Stomach (tissue), 4 donors: Measurements from ENCODE around the gene PRAMEF13.
"Not testable (repeated sequence)": the region's sequence is repeated elsewhere in the genome, so short reads cannot be mapped to it uniquely, and the experiment has no call there.

Experiments used
- CTCF ChIP-seq, 7 experiments: fragments of 450-650 bp in 4 of 7; fragments of 200-600 bp in 3 of 7; sonication (generic) in 3 of 7; IDR thresholded peaks; one replicate each; pipeline ENCODE4 v1.5.1; 2016 to 2019; ENCODE audit warnings: antibody characterized with exemption in 7 of 7, control low read depth in 2 of 7, mild to moderate bottlenecking in 1 of 7
- POLR2A ChIP-seq, 4 donors: fragments of 450-650 bp; IDR thresholded peaks; one replicate each; pipeline ENCODE4 v1.6.1; 2016; ENCODE audit warnings: antibody characterized with exemption in 4 of 4, control low read depth in 2 of 4, mild to moderate bottlenecking in 1 of 4, moderate library complexity in 1 of 4
- POLR2AphosphoS5 ChIP-seq, 3 donors: sonication (generic); formaldehyde crosslinking; IDR thresholded peaks; one replicate each; pipeline ENCODE4 v1.6.1; 2016; ENCODE audit warnings: antibody characterized with exemption in 3 of 3

- TF ChIP-seq CTCF, POLR2AphosphoS5, POLR2A (IDR thresholded peaks at IDR 0.05): not testable (repeated sequence)
Measured at GRCh38 chr1:13155909-13156308, 45.3 kb downstream of the PRAMEF13 start, which contains the start of gene PRAMEF26.
